Hair follicle dermal papilla cell (primary cell): ENCODE measurements around the gene TWF1. TPM values are rescaled to one million over a fixed set of nuclear protein-coding genes. Genes with fewer than 3 reads are reported as not detected.

Source experiments
- total RNA-seq: library from RNA; depleted of rRNA; stranded (reverse); fragments of >200 nt; gene quantifications from 2 replicates; pipeline ENCODE4 v1.2.3, GENCODE V29; 2012

Gene TWF1
- 136 and 146 TPM in 2 replicates for total RNA-seq

GRCh38 chr12:43805860-43806736 lies at the start of gene TWF1:
TWF1 (minus strand) TSS chr12:43806317; CDS start chr12:43806245, 72 bp downstream.

DNA sequence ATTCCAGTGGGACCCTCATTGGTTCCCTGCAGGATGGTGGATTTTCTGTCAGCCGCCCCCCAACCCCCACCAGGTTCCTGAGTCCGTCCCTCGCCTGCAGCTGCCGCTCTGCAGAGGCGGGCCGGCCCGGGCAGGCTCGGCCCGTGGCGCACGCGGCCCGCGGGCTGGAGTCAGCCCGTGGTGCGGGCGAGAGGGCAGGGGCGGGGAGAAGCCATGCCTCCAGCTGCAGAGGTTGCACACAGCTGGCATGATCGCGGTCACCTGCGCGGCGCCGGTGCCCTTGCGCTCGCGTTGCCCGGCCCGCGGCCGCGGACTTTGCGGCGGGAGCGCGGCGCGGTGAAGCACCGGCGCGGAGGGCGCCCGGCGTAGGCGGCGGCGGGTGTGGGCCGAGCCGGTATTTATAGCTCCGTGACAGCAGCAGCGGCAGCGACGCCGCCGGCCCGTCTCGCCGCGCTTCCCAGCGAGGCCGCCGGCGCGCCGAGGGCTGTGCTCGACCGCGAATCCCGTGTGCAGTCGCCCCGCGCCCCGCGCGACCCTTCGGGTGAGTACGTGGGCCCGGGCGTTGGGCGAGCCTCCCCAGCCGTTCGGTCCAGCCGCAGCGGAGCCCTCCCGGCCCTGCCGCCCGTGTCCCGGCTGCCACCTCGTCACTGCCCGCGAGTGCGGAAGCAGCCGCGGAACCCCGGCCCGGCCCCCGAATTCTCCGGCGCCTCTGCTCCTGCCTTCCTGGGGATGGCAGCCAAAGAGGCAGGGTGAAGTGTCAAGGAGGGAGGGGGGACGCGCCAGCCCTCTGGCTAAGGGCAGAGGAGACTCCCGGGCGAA lies 29.7 kb upstream of the TWF1 start, which contains the start of gene TMEM117:
Gene TMEM117, plus strand, starts transcription at position 426 of the 819 bp plus-strand sequence.

DNA sequence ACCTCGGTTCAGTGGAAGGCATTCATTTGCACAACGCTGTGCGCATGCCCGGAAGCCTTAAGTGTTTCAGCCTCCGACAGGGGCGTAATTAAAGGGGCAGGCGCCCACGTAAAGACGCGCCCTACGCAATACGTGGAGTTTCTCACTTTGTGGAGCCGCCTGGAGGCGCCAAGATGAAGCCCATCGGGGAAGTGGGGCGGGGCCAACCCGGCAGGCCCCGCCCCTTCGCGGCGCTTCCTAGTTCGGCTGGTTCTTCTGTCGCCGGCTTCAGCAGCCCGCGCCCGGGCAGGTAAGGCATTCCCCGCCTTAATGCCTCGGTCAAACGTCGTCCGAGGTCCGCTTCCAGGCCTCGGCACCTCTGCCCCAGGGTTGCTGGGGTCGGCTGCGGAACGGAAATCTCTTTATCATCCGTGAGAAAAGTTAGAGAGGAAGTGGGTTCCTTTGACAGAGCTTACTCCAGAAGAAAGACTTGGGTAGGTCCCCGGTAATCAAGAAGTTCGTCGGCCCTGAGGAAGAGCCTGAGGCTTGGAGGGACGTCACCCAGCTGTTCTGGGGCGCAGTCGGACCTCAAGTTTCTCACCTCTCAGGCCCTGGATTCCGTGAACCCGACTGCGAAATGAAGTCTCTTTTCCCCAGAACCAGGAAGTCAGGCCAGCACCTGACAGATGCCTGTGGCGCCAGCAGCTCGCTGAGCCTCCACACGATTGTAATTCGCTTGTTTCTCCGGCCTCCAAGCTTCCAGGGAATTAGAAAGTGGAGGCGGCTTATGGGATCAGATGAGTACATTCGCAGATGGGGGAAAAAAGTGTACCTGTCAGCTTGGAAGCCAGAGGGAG lies 47.2 kb downstream of the TWF1 start, which contains the start of the genes IRAK4 and PUS7L:
Gene IRAK4, plus strand, starts transcription at position 224 of the 836 bp plus-strand sequence. CDS start 9,161 bp downstream, outside the sequence.
Gene PUS7L, minus strand, starts transcription at position 63 of the 836 bp plus-strand sequence. CDS start 3,545 bp downstream, outside the sequence.

Other genes with a start within 250 kb of the TWF1 start
- 20.9 and 26.9 TPM in 2 replicates for gene PUS7L, start 47.5 kb downstream of the TWF1 start, total RNA-seq
- gene IRAK4, start 47.4 kb downstream of the TWF1 start, total RNA-seq, result 29.0 and 29.2 TPM in 2 replicates
- 8.0 and 12.0 TPM in 2 replicates for gene TMEM117, start 29.8 kb upstream of the TWF1 start, total RNA-seq